CD4-positive, alpha-beta T cell treated with Interleukin-2 at 100 ng/mL for 4 hours (primary cell): Measurements from ENCODE around the gene C16orf96.

Experiments used
- DNase-seq: peaks from one replicate; pipeline ENCODE4 v3.0.0-alpha.2; 2020; ENCODE audit warnings: low spot score

Gene C16orf96

DNA sequence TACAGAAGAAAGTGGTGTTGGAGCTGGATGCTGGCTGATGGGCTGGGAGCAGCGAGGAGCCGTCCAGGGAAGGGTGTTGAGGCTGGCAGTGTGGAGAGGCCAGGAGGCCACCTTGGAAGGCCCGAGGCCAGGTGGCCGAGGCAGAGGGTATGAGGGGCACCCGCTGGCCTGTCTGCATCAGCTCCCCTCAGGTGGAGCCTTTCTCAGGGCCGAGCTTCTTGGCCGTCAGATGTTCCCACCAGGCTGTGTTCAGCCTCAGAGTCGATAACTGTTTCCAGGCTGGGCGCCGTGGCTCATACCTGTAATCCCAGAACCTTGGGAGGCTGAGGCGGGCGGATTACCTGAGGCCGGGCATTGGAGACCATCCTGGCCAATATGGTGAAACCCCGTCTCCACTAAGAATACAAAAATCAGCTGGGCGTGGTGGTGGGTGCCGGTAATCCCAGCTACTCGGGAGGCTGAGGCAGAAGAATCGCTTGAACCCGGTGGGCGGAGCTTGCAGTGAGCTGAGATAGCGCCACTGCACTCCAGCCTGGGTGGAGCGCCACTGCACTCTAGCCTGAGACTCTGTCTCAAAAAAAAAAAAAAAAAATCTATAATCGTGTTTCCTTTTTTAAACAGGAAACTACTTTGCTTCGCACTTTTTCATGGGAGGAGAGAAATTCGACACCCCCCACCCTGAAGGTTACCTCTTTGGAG, 93.8 kb downstream of the C16orf96 start:
- DNase-seq = no peak
